H1 (cell line): ENCODE data around the gene ENTPD2. TPM values are rescaled to one million over a fixed set of nuclear protein-coding genes. Genes with fewer than 3 reads are reported as not detected.

Experiments used
- BRCA1 ChIP-seq: IDR thresholded peaks from 2 replicates; pipeline ENCODE4 v1.6.1; 2012; ENCODE audit warnings: low read depth, low read length, improper control_type of control experiment
- KDM4A ChIP-seq: IDR thresholded peaks from one replicate; pipeline ENCODE4 v1.7.1; 2012; ENCODE audit warnings: low read depth, mild to moderate bottlenecking, moderate library complexity, low read length, inconsistent platforms; ENCODE audit not compliant: severe bottlenecking
- RAD21 ChIP-seq, 2 experiments: IDR thresholded peaks in 1 of 2; conservative IDR thresholded peaks in 1 of 2; 2 replicates each; pipeline ENCODE4 v1.6.1; 2011; ENCODE audit warnings: low read depth in 2 of 2, low read length in 2 of 2, improper control_type of control experiment in 1 of 2, inconsistent platforms in 1 of 2, mild to moderate bottlenecking in 1 of 2, moderate library complexity in 1 of 2
- RXRA ChIP-seq: IDR thresholded peaks from 2 replicates; pipeline ENCODE4 v1.6.1; 2011; ENCODE audit warnings: low read depth, mild to moderate bottlenecking, low read length, moderate library complexity; ENCODE audit not compliant: insufficient read depth
- TBP ChIP-seq: IDR thresholded peaks from 2 replicates; pipeline ENCODE4 v1.6.1; 2011; ENCODE audit warnings: low read depth, low read length, improper control_type of control experiment
- polyA plus RNA-seq, 7 experiments: library from polyadenylated mRNA; depleted of rRNA in 3 of 7; stranded (reverse) in 5 of 7; unstranded in 2 of 7; fragments of >200 nt in 5 of 7; fragments of 200-250 nt in 2 of 7; gene quantifications; 1 replicate in 5 of 7; 2 replicates in 1 of 7; 4 replicates in 1 of 7; pipeline versions ENCODE4 v1.2.1 to v1.2.3, GENCODE V29; 2011 to 2013; ENCODE audit warnings: missing spikeins in 2 of 7, mixed read lengths in 2 of 7
- total RNA-seq: library from RNA; stranded (reverse); fragmentation: NEBNext Ultra II Directional; extraction: Animal tissue kit (Norgen Biotek cat#: 25700); gene quantifications from 2 replicates; pipeline ENCODE4 v1.2.1, GENCODE V29; 2021

Gene ENTPD2
- total and polyA plus RNA-seq, 2 of the 8 experiments (the other 6 are each of a cell fraction or from before 2014, with no cell fraction given): 0.65 to 3.8 TPM

GRCh38 chr9:137008312-137008711 lies 45.5 kb downstream of the ENTPD2 start (continued):
- TF ChIP-seq RAD21 (IDR thresholded peaks at IDR 0.05 in 1 of 2, conservative IDR thresholded peaks at IDR 0.05 in 1 of 2; ENCODE audit: low read depth in 2 of 2, low read length in 2 of 2): no peak
- no peak for TF ChIP-seq BRCA1
- no peak for TF ChIP-seq RXRA
- no peak for TF ChIP-seq TBP
- no peak for TF ChIP-seq KDM4A
